Activated naive CD8-positive, alpha-beta T cell treated with anti-CD3 and anti-CD28 coated beads, Interleukin-2, amount 50 U/mL, for 24 hours (primary cell): Measurements from ENCODE around the gene THRB.

Experiments used
- ATAC-seq: fragments of 150-1000 bp; cut with Tn5 transposase; one replicate; pipeline ENCODE4 v1.10.0; 2021
- DNase-seq: peaks from one replicate; pipeline ENCODE4 v3.0.0; 2021
- H3K27ac Mint-ChIP-seq: one replicate; pipeline ENCODE4 v1.8.0; 2021; ENCODE audit warnings: mild to moderate bottlenecking, mixed read lengths
- H3K27me3 Mint-ChIP-seq: one replicate; pipeline ENCODE4 v1.8.0; 2021; ENCODE audit warnings: mixed read lengths
- H3K36me3 Mint-ChIP-seq: one replicate; pipeline ENCODE4 v1.8.0; 2021; ENCODE audit warnings: low read depth, mixed read lengths
- H3K4me1 Mint-ChIP-seq: one replicate; pipeline ENCODE4 v1.8.0; 2021; ENCODE audit warnings: mixed read lengths
- H3K4me3 Mint-ChIP-seq: one replicate; pipeline ENCODE4 v1.8.0; 2021; ENCODE audit warnings: mild to moderate bottlenecking, moderate library complexity, mixed read lengths
- H3K9me3 Mint-ChIP-seq: one replicate; pipeline ENCODE4 v1.8.0; 2021; ENCODE audit warnings: mixed read lengths

Gene THRB

DNA sequence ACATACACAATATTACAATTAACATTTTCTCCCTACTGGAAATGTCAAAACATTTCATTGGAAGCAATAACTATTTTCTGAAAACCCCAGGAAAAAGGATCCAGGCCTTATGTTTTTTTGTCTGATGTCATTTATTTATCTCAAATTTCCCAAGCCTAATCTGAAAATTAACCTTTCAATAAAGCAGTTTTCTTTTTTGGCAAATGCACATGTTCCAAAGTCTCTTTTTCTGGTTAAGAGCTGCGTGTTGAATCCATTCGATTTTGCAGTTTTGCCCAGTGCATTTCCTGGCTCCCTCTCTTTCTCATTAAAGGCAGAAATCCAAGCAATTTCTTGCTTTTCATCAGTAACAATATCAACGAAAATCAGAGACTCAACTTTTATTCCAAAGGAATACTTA, 327.2 kb downstream of the THRB start:
- no peaks in the 10 kb centered on the region for H3K4me1 Mint-ChIP-seq
- no peaks in the 10 kb centered on the region for H3K27me3 Mint-ChIP-seq
- H3K36me3 Mint-ChIP-seq, result no peaks in the 10 kb centered on the region
- H3K27ac Mint-ChIP-seq, result no peak overlapping the region
- no peak for ATAC-seq
- DNase-seq, result no peak
- H3K4me3 Mint-ChIP-seq, result no peak overlapping the region
- H3K9me3 Mint-ChIP-seq, result no peaks in the 10 kb centered on the region

DNA sequence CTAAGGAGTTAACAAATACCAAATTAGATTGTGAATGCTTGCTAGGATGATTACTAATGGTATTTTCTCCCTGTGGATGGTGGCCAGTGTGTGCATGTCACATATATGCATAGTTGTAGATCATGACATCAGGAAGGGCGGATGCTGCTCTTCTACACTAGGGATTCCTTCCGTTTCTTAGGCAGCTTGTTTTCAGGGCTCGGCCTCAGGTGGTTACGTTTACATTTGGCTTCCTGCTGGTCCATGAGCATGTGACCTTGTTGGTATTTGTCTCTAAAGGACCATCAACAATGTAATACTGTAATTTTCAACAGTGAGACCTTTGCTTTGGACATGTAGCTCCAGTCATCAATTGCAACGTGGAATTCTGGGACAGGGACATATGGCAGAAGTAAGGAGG, 328.1 kb downstream of the THRB start:
- ATAC-seq (no peak), DNase-seq (no peak)
- no peak overlapping the region for H3K27ac Mint-ChIP-seq
- no peak overlapping the region for H3K4me3 Mint-ChIP-seq
- H3K4me1 Mint-ChIP-seq, result no peaks in the 10 kb centered on the region
- H3K27me3 Mint-ChIP-seq, result no peaks in the 10 kb centered on the region
- no peaks in the 10 kb centered on the region for H3K36me3 Mint-ChIP-seq
- no peaks in the 10 kb centered on the region for H3K9me3 Mint-ChIP-seq

DNA sequence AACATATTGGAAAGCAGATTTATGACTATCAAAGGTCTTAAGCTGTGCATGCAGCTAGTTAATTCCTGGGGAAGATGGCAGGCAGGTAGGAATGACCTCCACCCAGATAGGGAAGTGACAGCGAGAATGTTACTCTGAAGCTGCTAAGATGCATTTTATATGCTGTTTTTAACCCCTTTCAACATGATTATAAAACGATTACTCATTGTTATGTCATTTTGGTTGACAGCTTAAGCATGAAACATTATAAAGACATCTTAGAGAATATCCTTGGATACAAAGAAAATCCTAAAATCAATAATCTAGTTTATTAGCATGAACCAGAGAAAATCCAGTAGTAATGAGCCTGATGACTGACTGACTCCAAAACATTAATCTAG, 329.1 kb downstream of the THRB start:
- ATAC-seq, result no peak
- H3K36me3 Mint-ChIP-seq, result no peaks in the 10 kb centered on the region
- no peak overlapping the region for H3K4me3 Mint-ChIP-seq
- H3K9me3 Mint-ChIP-seq, result no peaks in the 10 kb centered on the region
- H3K27ac Mint-ChIP-seq, result no peak overlapping the region
- no peak for DNase-seq
- no peaks in the 10 kb centered on the region for H3K4me1 Mint-ChIP-seq
- no peaks in the 10 kb centered on the region for H3K27me3 Mint-ChIP-seq

GRCh38 chr3:24164967-24165602, 329.6 kb downstream of the THRB start:
- peaks cover 1% of the 10 kb centered on the region for H3K27me3 Mint-ChIP-seq
- no peak overlapping the region for H3K4me3 Mint-ChIP-seq
- no peaks in the 10 kb centered on the region for H3K36me3 Mint-ChIP-seq
- H3K4me1 Mint-ChIP-seq, result no peaks in the 10 kb centered on the region
- no peak for DNase-seq
- ATAC-seq, result no peak
- no peaks in the 10 kb centered on the region for H3K9me3 Mint-ChIP-seq
- no peak overlapping the region for H3K27ac Mint-ChIP-seq

DNA sequence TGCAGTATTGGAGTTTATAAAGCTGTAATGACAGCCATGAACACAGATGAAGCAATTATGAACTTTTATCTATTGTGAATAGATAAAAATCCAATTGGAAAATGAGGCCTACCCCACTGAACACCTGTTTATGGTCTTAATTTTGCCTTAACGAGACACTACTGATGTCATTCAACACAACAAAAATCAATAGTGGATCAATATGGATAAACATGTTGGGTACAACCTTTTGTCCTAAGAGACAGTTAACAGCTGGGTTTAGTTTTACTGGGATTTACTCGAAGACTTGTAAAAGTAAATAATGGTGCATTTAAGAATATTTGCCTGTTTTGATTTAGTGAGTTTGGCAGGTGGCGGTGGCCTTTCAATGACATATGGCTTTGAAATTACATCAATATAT, 331.7 kb downstream of the THRB start:
- DNase-seq (no peak), ATAC-seq (no peak)
- H3K4me3 Mint-ChIP-seq, result no peak overlapping the region
- H3K4me1 Mint-ChIP-seq, result peaks cover 2% of the 10 kb centered on the region
- peaks cover 5% of the 10 kb centered on the region for H3K27me3 Mint-ChIP-seq
- no peaks in the 10 kb centered on the region for H3K36me3 Mint-ChIP-seq
- no peak overlapping the region for H3K27ac Mint-ChIP-seq
- no peaks in the 10 kb centered on the region for H3K9me3 Mint-ChIP-seq

DNA sequence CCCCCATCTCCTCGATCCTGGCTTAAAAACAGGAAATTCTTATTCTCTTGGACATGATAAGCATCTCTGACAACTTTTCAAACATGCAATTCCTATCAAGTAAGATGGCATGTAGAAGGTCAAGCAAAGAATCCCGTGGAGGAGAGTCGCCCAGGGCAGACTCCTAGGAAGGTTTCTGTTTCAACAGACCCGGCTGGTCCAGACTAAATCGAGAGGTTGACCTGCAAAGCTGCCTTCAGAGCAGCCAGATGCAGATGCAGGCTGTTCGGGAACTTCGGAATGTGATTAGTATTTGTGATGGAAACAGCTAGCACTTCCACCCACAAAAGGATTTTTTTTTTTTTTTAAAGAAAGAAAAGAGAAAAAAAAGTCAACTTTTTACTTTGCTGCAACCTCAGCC, 332.8 kb downstream of the THRB start:
- DNase-seq (no peak), ATAC-seq (no peak)
- Mint-ChIP-seq H3K27me3 (peaks cover 5% of the 10 kb centered on the region), H3K9me3 (no peaks in the 10 kb centered on the region), H3K4me3 (no peak overlapping the region), H3K4me1 (peaks cover 2% of the 10 kb centered on the region), H3K27ac (no peak overlapping the region), H3K36me3 (no peaks in the 10 kb centered on the region)

- Mint-ChIP-seq H3K4me1 (peaks cover 2% of the 10 kb centered on the region), H3K27ac (no peak overlapping the region), H3K27me3 (peaks cover 5% of the 10 kb centered on the region), H3K9me3 (no peaks in the 10 kb centered on the region), H3K4me3 (no peak overlapping the region), H3K36me3 (no peaks in the 10 kb centered on the region)
- DNase-seq, result no peak
- no peak for ATAC-seq
These were observed 334.1 kb downstream of the THRB start for GRCh38 chr3:24160424-24161095.

DNA sequence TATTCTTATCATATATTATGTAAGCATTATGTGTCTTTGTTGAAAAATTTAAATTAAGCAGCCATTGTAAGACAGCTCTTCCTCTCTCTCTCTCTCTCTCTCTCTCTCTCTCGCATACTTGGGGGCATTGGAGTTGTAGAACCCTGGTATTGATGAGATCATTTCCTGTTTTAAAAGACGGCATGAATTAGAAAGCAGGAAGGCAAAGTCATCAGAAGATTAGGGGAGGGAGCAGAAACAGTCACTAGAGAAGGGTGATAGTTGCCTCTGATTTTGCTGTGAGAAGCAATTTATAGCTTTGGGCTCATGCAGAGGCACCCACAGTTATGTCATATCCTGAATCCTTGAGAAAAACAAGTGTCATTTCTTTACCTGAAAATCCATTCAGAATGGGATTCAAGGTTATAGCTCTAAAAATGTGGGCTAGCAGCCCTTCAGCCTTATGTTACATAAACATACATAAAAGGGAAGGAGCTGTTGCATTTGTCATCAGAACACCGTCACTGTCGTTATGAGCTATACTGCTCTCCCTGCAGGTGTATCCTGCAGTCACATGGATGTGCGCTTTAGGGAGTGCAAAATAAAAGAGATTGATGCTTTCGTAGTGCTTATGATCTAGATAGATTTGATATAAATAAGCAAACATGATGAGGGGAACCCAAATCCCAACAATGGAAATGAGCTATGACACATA, 335.7 kb downstream of the THRB start:
- DNase-seq (no peak), ATAC-seq (no peak)
- Mint-ChIP-seq H3K27ac (no peak overlapping the region), H3K4me1 (peaks cover 9% of the 10 kb centered on the region), H3K36me3 (no peaks in the 10 kb centered on the region), H3K9me3 (no peaks in the 10 kb centered on the region), H3K4me3 (no peak overlapping the region), H3K27me3 (peaks cover 5% of the 10 kb centered on the region)

DNA sequence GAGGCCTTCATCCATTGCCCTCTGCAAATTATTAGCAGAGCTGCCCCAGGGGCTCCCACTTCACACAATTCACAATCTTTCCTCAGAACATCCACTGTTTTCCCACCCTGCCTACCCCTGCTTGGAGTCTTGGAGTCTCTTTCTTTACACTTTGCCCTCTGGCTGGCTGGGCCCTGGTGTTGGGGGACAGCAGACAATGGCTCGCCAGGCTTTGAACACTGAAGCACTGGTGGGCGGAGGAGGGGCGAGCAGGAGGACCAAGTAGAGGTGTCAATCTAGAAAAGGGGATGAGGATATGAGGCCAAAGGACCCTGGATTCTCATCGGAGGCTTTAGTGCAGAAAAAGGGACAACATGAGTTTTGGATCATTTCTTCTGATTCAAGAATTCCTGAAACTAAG, 337.5 kb downstream of the THRB start:
- no peaks in the 10 kb centered on the region for H3K9me3 Mint-ChIP-seq
- ATAC-seq, result no peak
- H3K36me3 Mint-ChIP-seq, result no peaks in the 10 kb centered on the region
- H3K4me1 Mint-ChIP-seq, result peaks cover 11% of the 10 kb centered on the region
- H3K27ac Mint-ChIP-seq, result no peak overlapping the region
- peaks cover 8% of the 10 kb centered on the region for H3K27me3 Mint-ChIP-seq
- no peak overlapping the region for H3K4me3 Mint-ChIP-seq
- DNase-seq, result no peak

GRCh38 chr3:24156466-24156865, 338.2 kb downstream of the THRB start:
- DNase-seq, result no peak
- Mint-ChIP-seq H3K36me3 (no peaks in the 10 kb centered on the region), H3K9me3 (no peaks in the 10 kb centered on the region), H3K4me1 (peaks cover 11% of the 10 kb centered on the region), H3K27me3 (peaks cover 8% of the 10 kb centered on the region), H3K27ac (no peak overlapping the region), H3K4me3 (no peak overlapping the region)
- ATAC-seq, result peak; percentile 25

GRCh38 chr3:24155276-24155675, 339.4 kb downstream of the THRB start:
- no peaks in the 10 kb centered on the region for H3K36me3 Mint-ChIP-seq
- H3K27me3 Mint-ChIP-seq, result peaks cover 8% of the 10 kb centered on the region
- ATAC-seq, result no peak
- H3K9me3 Mint-ChIP-seq, result no peaks in the 10 kb centered on the region
- H3K4me1 Mint-ChIP-seq, result peaks cover 11% of the 10 kb centered on the region
- no peak overlapping the region for H3K4me3 Mint-ChIP-seq
- no peak for DNase-seq
- no peak overlapping the region for H3K27ac Mint-ChIP-seq

DNA sequence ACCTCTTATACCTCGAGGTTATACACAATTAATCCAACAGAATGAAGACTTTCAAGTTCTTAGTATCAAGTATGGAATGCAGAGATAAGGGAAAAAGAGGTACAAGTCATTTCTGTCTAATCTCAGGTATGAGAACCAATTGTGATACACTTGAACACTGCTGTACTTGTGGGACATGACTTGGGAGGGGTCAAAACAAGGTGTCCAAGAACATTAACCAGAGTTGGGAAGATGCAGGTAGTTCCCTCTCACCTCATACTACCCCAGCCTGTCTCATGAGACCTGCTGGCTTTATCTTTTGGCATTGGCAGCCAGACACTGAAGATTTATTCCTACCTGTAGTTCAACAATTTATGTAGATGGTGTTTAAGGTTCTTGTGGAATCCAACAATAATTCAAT, 339.9 kb downstream of the THRB start:
- H3K27me3 Mint-ChIP-seq, result peaks cover 4% of the 10 kb centered on the region
- no peak overlapping the region for H3K27ac Mint-ChIP-seq
- DNase-seq, result no peak
- H3K4me3 Mint-ChIP-seq, result no peak overlapping the region
- H3K4me1 Mint-ChIP-seq, result peaks cover 11% of the 10 kb centered on the region
- ATAC-seq, result no peak
- no peaks in the 10 kb centered on the region for H3K36me3 Mint-ChIP-seq
- H3K9me3 Mint-ChIP-seq, result no peaks in the 10 kb centered on the region

DNA sequence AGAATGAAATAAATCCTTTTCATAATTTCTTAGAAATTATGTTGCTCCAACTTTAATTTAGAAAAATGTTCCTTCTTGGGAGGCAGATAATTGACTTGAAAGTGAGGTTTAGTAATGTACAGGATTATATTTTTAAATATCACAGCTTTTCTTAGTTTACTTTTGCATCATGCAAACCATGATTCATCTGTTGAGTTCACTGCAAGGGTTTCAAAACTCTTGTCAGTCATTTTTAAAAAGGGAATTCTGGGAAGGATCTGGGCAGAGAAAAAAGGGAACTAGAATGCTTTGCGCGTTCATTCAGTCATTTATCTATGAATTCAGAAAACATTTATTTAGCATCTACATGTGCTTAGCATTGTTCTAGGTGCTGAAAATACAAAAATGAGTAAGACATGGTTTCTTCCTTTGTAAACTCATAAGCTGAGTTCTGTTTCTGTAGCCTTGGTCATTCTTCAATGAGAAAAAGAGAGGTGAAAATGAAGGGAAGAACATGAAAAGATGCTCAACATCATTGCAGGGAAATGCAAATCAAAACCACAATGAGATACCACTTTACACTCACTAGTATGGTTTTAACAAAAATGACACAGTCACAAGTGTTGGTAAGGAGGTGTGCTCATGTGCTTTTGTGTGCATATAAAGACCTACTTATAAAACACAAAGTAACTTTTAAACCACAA, 340.5 kb downstream of the THRB start:
- Mint-ChIP-seq H3K27ac (no peak overlapping the region), H3K27me3 (peaks cover 3% of the 10 kb centered on the region), H3K36me3 (no peaks in the 10 kb centered on the region), H3K4me3 (no peak overlapping the region), H3K4me1 (peaks cover 11% of the 10 kb centered on the region), H3K9me3 (no peaks in the 10 kb centered on the region)
- ATAC-seq (peak; percentile 31), DNase-seq (no peak)

GRCh38 chr3:24151594-24151993, 343.1 kb downstream of the THRB start:
- H3K4me1 Mint-ChIP-seq, result peaks cover 9% of the 10 kb centered on the region
- DNase-seq, result no peak
- no peak overlapping the region for H3K27ac Mint-ChIP-seq
- H3K4me3 Mint-ChIP-seq, result no peak overlapping the region
- H3K27me3 Mint-ChIP-seq, result peaks cover 3% of the 10 kb centered on the region
- H3K9me3 Mint-ChIP-seq, result no peaks in the 10 kb centered on the region
- ATAC-seq, result no peak
- H3K36me3 Mint-ChIP-seq, result no peaks in the 10 kb centered on the region

DNA sequence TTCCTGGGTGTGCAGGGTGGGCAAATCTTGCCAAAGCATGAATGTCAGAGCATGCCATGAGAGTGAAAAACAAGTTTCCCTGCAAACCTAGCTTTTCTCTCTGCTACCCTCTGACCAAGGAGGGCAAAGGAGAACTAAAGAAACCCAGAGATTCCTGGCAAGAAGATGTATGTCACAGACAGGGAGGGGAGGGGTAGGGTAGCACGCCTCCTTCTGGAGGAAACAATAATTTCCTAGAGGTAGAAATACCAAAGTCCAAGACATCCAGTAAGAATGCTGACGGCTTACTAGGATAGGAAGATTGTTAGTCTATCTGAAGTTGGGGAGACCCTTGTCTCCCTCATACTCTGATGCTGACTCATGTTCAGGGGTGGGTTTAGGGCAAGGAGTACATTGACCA, 345.6 kb downstream of the THRB start:
- H3K36me3 Mint-ChIP-seq, result no peaks in the 10 kb centered on the region

More for the DNA sequence above, 345.6 kb downstream of the THRB start:
- Mint-ChIP-seq H3K27me3 (peaks cover 3% of the 10 kb centered on the region), H3K27ac (no peak overlapping the region), H3K4me1 (peaks cover 3% of the 10 kb centered on the region), H3K9me3 (no peaks in the 10 kb centered on the region), H3K4me3 (no peak overlapping the region)
- DNase-seq (no peak), ATAC-seq (no peak)
